ENCODE data around the gene ARF3. TPM values are rescaled to one million over a fixed set of nuclear protein-coding genes. Genes with fewer than 3 reads are reported as not detected.

The ARF3 gene
- total and polyA plus RNA-seq, 9 of the 15 experiments (the other 6 are each of a cell fraction or from before 2014, with no cell fraction given), result 5.9 to 170 (median 64.4) TPM

GRCh38 chr12:48894271-48894670, 63.0 kb downstream of the ARF3 start (continued):
- TF ChIP-seq REST (IDR thresholded peaks at IDR 0.05; ENCODE audit: borderline replicate concordance) (no peak), REST (CRISPR knock-in tag; IDR thresholded peaks at IDR 0.05; ENCODE audit: low read depth) (no peak), SETDB1 (IDR thresholded peaks at IDR 0.05; ENCODE audit: low read length) (no peak), COPS2 (conservative IDR thresholded peaks at IDR 0.05) (no peak)

Data from K562 (cell line).